Ectodermal cell (in vitro differentiated cells): Measurements from ENCODE around the gene PPM1H.

Source experiments
- H3K27ac ChIP-seq: 2 replicates; pipeline ENCODE4 v1.7.0; 2013; ENCODE audit warnings: mild to moderate bottlenecking, low read depth, low read length; ENCODE audit not compliant: insufficient read depth, poor library complexity, severe bottlenecking
- H3K27me3 ChIP-seq: 2 replicates; pipeline ENCODE4 v1.7.0; 2013; ENCODE audit warnings: mild to moderate bottlenecking, low read length; ENCODE audit not compliant: insufficient read depth, control insufficient read depth, poor library complexity, severe bottlenecking
- H3K36me3 ChIP-seq: one replicate; pipeline ENCODE4 v1.7.0; 2013; ENCODE audit warnings: low read length; ENCODE audit not compliant: control insufficient read depth, insufficient read depth
- H3K4me1 ChIP-seq: one replicate; pipeline ENCODE4 v1.7.0; 2013; ENCODE audit warnings: low read length; ENCODE audit not compliant: control insufficient read depth, insufficient read depth
- H3K4me3 ChIP-seq: 2 replicates; pipeline ENCODE4 v1.7.0; 2013; ENCODE audit warnings: low read depth, low read length, control low read depth; ENCODE audit not compliant: insufficient read depth
- H3K9me3 ChIP-seq: 2 replicates; pipeline ENCODE4 v1.7.0; 2013; ENCODE audit warnings: mild to moderate bottlenecking, low read length, moderate library complexity; ENCODE audit not compliant: control insufficient read depth
- WGBS, 2 experiments: methylation state at CpG; one replicate each; pipeline ENCODE4 v1.1.7; 2013; ENCODE audit warnings: missing lambda C conversion rate in 2 of 2; 5-methylcytosine and 5-hydroxymethylcytosine counted together

The PPM1H gene

DNA sequence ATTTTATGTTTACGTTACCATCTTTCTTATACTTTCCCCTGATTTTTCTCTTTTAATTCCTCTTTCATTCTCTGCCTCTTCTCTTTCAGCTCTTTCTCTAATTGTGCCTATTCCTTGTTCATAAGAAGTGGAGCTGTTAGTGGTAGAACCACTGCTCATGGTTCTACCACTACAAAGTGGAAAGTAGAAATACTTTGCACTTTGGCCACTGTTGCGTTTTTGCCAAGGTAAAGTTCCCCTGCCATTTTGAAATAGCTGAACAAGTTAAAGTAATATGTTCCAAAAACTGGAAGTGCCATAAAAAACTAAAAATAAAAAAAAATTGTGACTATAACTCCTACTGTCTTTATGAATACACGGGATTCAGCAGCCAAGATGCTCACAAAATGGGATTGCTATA, 337.7 kb downstream of the PPM1H start:
- no peaks in the 10 kb centered on the region for H3K27me3 ChIP-seq
- 90 to 97% methylated on average over 3 of the region's 3 CpGs for WGBS, 2 experiments
- H3K27ac ChIP-seq: no peak overlapping the region
- H3K36me3 ChIP-seq: no peaks in the 10 kb centered on the region
- H3K4me1 ChIP-seq: no peaks in the 10 kb centered on the region
- H3K4me3 ChIP-seq: no peak overlapping the region
- H3K9me3 ChIP-seq: no peaks in the 10 kb centered on the region
